K562 (cell line): ENCODE results near the gene SVEP1. TPM values are rescaled to one million over a fixed set of nuclear protein-coding genes. Genes with fewer than 3 reads are reported as not detected.
A peak's percentile ranks its signal among the peaks of the same experiment; 100 is the strongest.
"Not testable (repeated sequence)": the region's sequence is repeated elsewhere in the genome, so short reads cannot be mapped to it uniquely, and the experiment has no call there.

ENCODE experiments used
- ATAC-seq: fragments of 200-7000 bp; cut with Tn5 transposase; 3 replicates; pipeline ENCODE4 v1.9.1; 2020; ENCODE audit warnings: moderate library complexity
- BruUV-seq: library from RNA; stranded (reverse); fragments of 400-500 nt; replicated peaks from 2 replicates; lab custom pipeline; 2021; lab: Mats Ljungman, UMichigan
- CTCF ChIA-PET: fragments of 300-600 bp; formaldehyde crosslinking; extraction: SDS; loops from one replicate; lab custom pipeline; 2021; ENCODE audit warnings: low intra/inter-chr PET ratio; lab: Yijun Ruan, JAX
- POLR2A ChIA-PET: fragments of 300-600, 350-650 bp; sonication (Branson Sonifier 250); formaldehyde crosslinking; extraction: SDS; loops from one replicate; lab custom pipeline; 2021; ENCODE audit warnings: antibody characterized with exemption, inconsistent platforms; lab: Yijun Ruan, JAX
- DNase-seq, 4 experiments: peaks; one replicate each; pipeline versions ENCODE4 v3.0.0 to v3.0.0-alpha.2; 2011 to 2018; ENCODE audit warnings: low spot score in 3 of 4, mixed read lengths in 3 of 4; ENCODE audit errors: extremely low read depth in 1 of 4
- FAIRE-seq: peaks from 2 replicates; lab custom pipeline; 2011; peaks lifted over from hg19 to GRCh38; lab: Jason Lieb, UNC
- H2AFZ ChIP-seq: 2 replicates; pipeline ENCODE4 v1.6.0; 2011; ENCODE audit warnings: low read depth, low read length, control low read depth, inconsistent platforms
- H3K27ac ChIP-seq: fragments of 200-600 bp; 3 replicates; pipeline ENCODE4 v1.8.0; 2011; ENCODE audit warnings: low read depth, mild to moderate bottlenecking, control low read depth, inconsistent platforms, low read length, moderate library complexity, mixed read lengths; ENCODE audit errors: extremely low read depth
- H3K27me3 ChIP-seq, 2 experiments: fragments of 300-600 bp in 1 of 2; 2 replicates in 1 of 2; 3 replicates in 1 of 2; pipeline versions ENCODE4 v1.6.0 to v1.8.0; 2011; ENCODE audit warnings: inconsistent platforms in 2 of 2, low read length in 2 of 2, mild to moderate bottlenecking in 1 of 2, mixed read lengths in 1 of 2, moderate library complexity in 1 of 2; ENCODE audit not compliant: control insufficient read depth in 2 of 2, insufficient read depth in 2 of 2
- H3K36me3 ChIP-seq: fragments of 300-600 bp; 3 replicates; pipeline ENCODE4 v1.8.0; 2011; ENCODE audit warnings: mild to moderate bottlenecking, low read length, inconsistent platforms; ENCODE audit not compliant: control insufficient read depth, insufficient read depth
- H3K4me1 ChIP-seq, 2 experiments: fragments of 200-600 bp in 1 of 2; replicated peaks in 1 of 2; 2 replicates in 1 of 2; 3 replicates in 1 of 2; pipeline versions ENCODE4 v1.5.1 to v1.8.0; 2011; ENCODE audit warnings: inconsistent platforms in 2 of 2, low read length in 2 of 2, mild to moderate bottlenecking in 1 of 2, mixed read lengths in 1 of 2, moderate library complexity in 1 of 2; ENCODE audit not compliant: control insufficient read depth in 2 of 2, insufficient read depth in 2 of 2
- H3K4me2 ChIP-seq: 2 replicates; pipeline ENCODE4 v1.6.1; 2011; ENCODE audit warnings: low read length, control low read depth, inconsistent platforms, mixed read lengths; ENCODE audit not compliant: insufficient read depth
- H3K4me3 ChIP-seq: fragments of 200-600 bp; sonication (generic), shearing (Covaris generic); 2 replicates; pipeline ENCODE4 v1.5.1; 2016; ENCODE audit warnings: control low read depth, inconsistent platforms
- H3K79me2 ChIP-seq: fragments of 200-600 bp; 3 replicates; pipeline ENCODE4 v1.8.0; 2011; ENCODE audit warnings: low read length, inconsistent platforms; ENCODE audit not compliant: control insufficient read depth, insufficient read depth
- H3K9ac ChIP-seq, 2 experiments: 2 replicates each; pipeline versions ENCODE4 v1.6.0 to v1.6.1; 2011; ENCODE audit warnings: low read depth in 2 of 2, low read length in 2 of 2, control low read depth in 1 of 2, inconsistent platforms in 1 of 2, mild to moderate bottlenecking in 1 of 2, mixed read lengths in 1 of 2; ENCODE audit not compliant: insufficient read depth in 1 of 2
- H3K9me1 ChIP-seq: one replicate; pipeline ENCODE4 v1.6.0; 2011; ENCODE audit warnings: inconsistent platforms, mild to moderate bottlenecking, low read length, moderate library complexity; ENCODE audit not compliant: control insufficient read depth, insufficient read depth
- H3K9me3 ChIP-seq: replicated peaks from 2 replicates; pipeline ENCODE4 v1.5.1; 2011; ENCODE audit warnings: low read depth, low read length, inconsistent platforms; ENCODE audit not compliant: control insufficient read depth, insufficient read depth
- H4K20me1 ChIP-seq: replicated peaks from 2 replicates; pipeline ENCODE4 v1.6.1; 2011; ENCODE audit warnings: low read length, inconsistent platforms, mixed read lengths; ENCODE audit not compliant: control insufficient read depth, insufficient read depth
- HDAC3 ChIP-seq: fragments of 450-650 bp; IDR thresholded peaks from 2 replicates; pipeline ENCODE4 v1.6.1; 2018; ENCODE audit warnings: borderline replicate concordance, mild to moderate bottlenecking, moderate library complexity; ENCODE audit not compliant: partially characterized antibody
- SAFB ChIP-seq: fragments of 200-400 bp; formaldehyde crosslinking; IDR thresholded peaks from 2 replicates; pipeline ENCODE4 v1.6.1; 2017; ENCODE audit warnings: low read depth, low read length, borderline replicate concordance
- ZNF146 ChIP-seq: IDR thresholded peaks from one replicate; pipeline ENCODE4 v1.6.1; 2018; ENCODE audit warnings: missing compliant biosample characterization; ENCODE audit not compliant: unreplicated experiment
- WGBS: fragments of 100-300 bp; shearing (Covaris generic); methylation state at CpG from one replicate; pipeline ENCODE4 v1.1.6; 2016; ENCODE audit warnings: low coverage, mixed read lengths; ENCODE audit not compliant: insufficient coverage; ENCODE audit errors: missing lambda C conversion rate; 5-methylcytosine and 5-hydroxymethylcytosine counted together
- in situ Hi-C: fragments of 300-500 bp; cut with MboI; formaldehyde crosslinking; loops from 4 replicates; pipeline ENCODE4 v1.15.0; 2018; ENCODE audit warnings: inconsistent platforms, mixed read lengths
- intact Hi-C: fragments of 100-400 bp; cut with micrococcal nuclease; formaldehyde crosslinking; loops from 2 replicates; pipeline ENCODE4 v1.14.2; 2022
- polyA plus RNA-seq, 8 experiments: library from polyadenylated mRNA; depleted of rRNA in 4 of 8; stranded (reverse) in 5 of 8; unstranded in 3 of 8; fragments of >200 nt; fragmentation: Nextera tagmentation in 2 of 8; fragmentation: Illumina TruSeq in 1 of 8; extraction: Ambion mirVana in 2 of 8; extraction: Trizol in 1 of 8; gene quantifications; 2 replicates each; pipeline versions ENCODE4 v1.2.1 to v1.2.3, GENCODE V29; 2011 to 2014; ENCODE audit warnings: inconsistent platforms in 1 of 8, missing spikeins in 1 of 8
- total RNA-seq, 7 experiments: library from RNA; depleted of rRNA in 6 of 7; stranded (reverse); fragments of >200 nt in 6 of 7; fragmentation: Illumina TruSeq in 2 of 7; extraction: Trizol in 2 of 7; gene quantifications; 2 replicates each; pipeline versions ENCODE4 v1.2.1 to v1.2.3, GENCODE V29; 2011 to 2021; ENCODE audit warnings: low replicate concordance in 1 of 7

SVEP1 gene
- total and polyA plus RNA-seq, 9 of the 15 experiments (the other 6 are each of a cell fraction or from before 2014, with no cell fraction given), result 0.20 to 0.84 (median 0.43) TPM

- no TSS peak for BruUV-seq
- no peaks in the 10 kb centered on the region for H3K9me3 ChIP-seq
- no peaks in the 10 kb centered on the region for H3K9me1 ChIP-seq
- H3K4me3 ChIP-seq, result no peak overlapping the region
- H3K4me2 ChIP-seq, result no peak overlapping the region
- H3K27me3 ChIP-seq, result no peaks in the 10 kb centered on the region
- H2AFZ ChIP-seq, result no peak overlapping the region
- intact Hi-C loops, result no loop called here
- H3K9ac ChIP-seq, result no peak overlapping the region
- in situ Hi-C loops, result no loop called here
- no peak for DNase-seq
- CTCF ChIA-PET, result no interaction called here
- no peaks in the 10 kb centered on the region for H4K20me1 ChIP-seq
- POLR2A ChIA-PET, result no interaction called here
- no peak overlapping the region for H3K27ac ChIP-seq
- no peaks in the 10 kb centered on the region for H3K4me1 ChIP-seq
- no peak for TF ChIP-seq SAFB
- TF ChIP-seq HDAC3, result no peak
- ATAC-seq, result no peak
- WGBS, result 0% methylated on average over 4 of the region's 4 CpGs
- no peaks in the 10 kb centered on the region for H3K36me3 ChIP-seq
- H3K79me2 ChIP-seq, result no peaks in the 10 kb centered on the region
- FAIRE-seq, result no peak
Observed at GRCh38 chr9:110536822-110537221, 42.7 kb downstream of the SVEP1 start.

- H3K36me3 ChIP-seq, ATAC-seq, H3K4me1 ChIP-seq, H3K9me3 ChIP-seq, H3K4me2 ChIP-seq, H4K20me1 ChIP-seq, H3K27me3 ChIP-seq, DNase-seq, CTCF ChIA-PET, H3K9ac ChIP-seq, H3K9me1 ChIP-seq, in situ Hi-C loops, FAIRE-seq, POLR2A ChIA-PET, H3K4me3 ChIP-seq, H3K27ac ChIP-seq, H2AFZ ChIP-seq, BruUV-seq, intact Hi-C loops, H3K79me2 ChIP-seq: not testable (repeated sequence)
- WGBS, result 0% methylated on average over 4 of the region's 4 CpGs
- peak; percentile 82 for TF ChIP-seq ZNF146
Observed at GRCh38 chr9:110534162-110534561, 45.4 kb downstream of the SVEP1 start.
